Smooth muscle cell (in vitro differentiated cells): ENCODE data around the gene DIPK1C. TPM values are rescaled to one million over a fixed set of nuclear protein-coding genes. Genes with fewer than 3 reads are reported as not detected.
A peak's percentile ranks its signal among the peaks of the same experiment; 100 is the strongest.

Experiments
- DNase-seq: peaks from one replicate; lab custom pipeline; 2025; ENCODE audit not compliant: unreplicated experiment; lab: John Stamatoyannopoulos, UW
- H2AFZ ChIP-seq: fragments of 200-600 bp; sonication (generic); 2 replicates; pipeline ENCODE4 v1.6.0; 2016; ENCODE audit warnings: antibody characterized with exemption, low read depth, mild to moderate bottlenecking
- H3F3A ChIP-seq: fragments of 200-600 bp; sonication (generic); 2 replicates; pipeline ENCODE4 v1.6.0; 2017; ENCODE audit warnings: antibody characterized with exemption, low read depth
- H3K27ac ChIP-seq: fragments of 200-600 bp; sonication (generic); 2 replicates; pipeline ENCODE4 v1.5.1; 2016; ENCODE audit warnings: low read depth, mild to moderate bottlenecking
- H3K27me3 ChIP-seq: fragments of 200-600 bp; sonication (generic); 2 replicates; pipeline ENCODE4 v1.6.1; 2016; ENCODE audit warnings: low read depth, mild to moderate bottlenecking
- H3K36me3 ChIP-seq: fragments of 200-600 bp; sonication (generic); 2 replicates; pipeline ENCODE4 v1.5.1; 2016; ENCODE audit warnings: low read depth
- H3K4me1 ChIP-seq: fragments of 200-600 bp; sonication (generic); 2 replicates; pipeline ENCODE4 v1.5.1; 2016; ENCODE audit warnings: low read depth
- H3K4me2 ChIP-seq: fragments of 200-600 bp; sonication (generic); 2 replicates; pipeline ENCODE4 v1.6.0; 2016; ENCODE audit warnings: mild to moderate bottlenecking
- H3K4me3 ChIP-seq: fragments of 200-600 bp; sonication (generic); 2 replicates; pipeline ENCODE4 v1.5.1; 2016; ENCODE audit warnings: mild to moderate bottlenecking
- H3K79me2 ChIP-seq: fragments of 200-600 bp; sonication (generic); 2 replicates; pipeline ENCODE4 v1.6.0; 2016; ENCODE audit warnings: low read depth, mild to moderate bottlenecking
- H3K9ac ChIP-seq: fragments of 200-600 bp; sonication (generic); 2 replicates; pipeline ENCODE4 v1.6.0; 2016; ENCODE audit warnings: low read depth
- H3K9me3 ChIP-seq: fragments of 200-600 bp; sonication (generic); replicated peaks from 2 replicates; pipeline ENCODE4 v1.5.1; 2016; ENCODE audit warnings: low read depth
- H4K20me1 ChIP-seq: fragments of 200-600 bp; sonication (generic); 2 replicates; pipeline ENCODE4 v1.6.0; 2016; ENCODE audit warnings: low read depth
- CTCF ChIP-seq: fragments of 200-600 bp; sonication (generic); IDR thresholded peaks from 2 replicates; pipeline ENCODE4 v1.5.1; 2017; ENCODE audit warnings: borderline replicate concordance, mild to moderate bottlenecking, antibody characterized with exemption; ENCODE audit not compliant: insufficient read depth, poor library complexity, severe bottlenecking
- WGBS: methylation state at CpG from one replicate; pipeline ENCODE4 v1.1.7; 2016; ENCODE audit warnings: low lambda C conversion rate; 5-methylcytosine and 5-hydroxymethylcytosine counted together
- polyA plus RNA-seq: library from polyadenylated mRNA; unstranded; fragments of >200 nt; fragmentation: Nextera tagmentation; extraction: Ambion mirVana; gene quantifications from 2 replicates; pipeline ENCODE4 v1.2.1, GENCODE V29; 2016
- total RNA-seq: library from RNA; depleted of rRNA; stranded (reverse); fragments of >200 nt; gene quantifications from 2 replicates; pipeline ENCODE4 v1.2.3, GENCODE V29; 2014

The DIPK1C gene
- total and polyA plus RNA-seq, 2 experiments from 2014 or later = not detected

DNA sequence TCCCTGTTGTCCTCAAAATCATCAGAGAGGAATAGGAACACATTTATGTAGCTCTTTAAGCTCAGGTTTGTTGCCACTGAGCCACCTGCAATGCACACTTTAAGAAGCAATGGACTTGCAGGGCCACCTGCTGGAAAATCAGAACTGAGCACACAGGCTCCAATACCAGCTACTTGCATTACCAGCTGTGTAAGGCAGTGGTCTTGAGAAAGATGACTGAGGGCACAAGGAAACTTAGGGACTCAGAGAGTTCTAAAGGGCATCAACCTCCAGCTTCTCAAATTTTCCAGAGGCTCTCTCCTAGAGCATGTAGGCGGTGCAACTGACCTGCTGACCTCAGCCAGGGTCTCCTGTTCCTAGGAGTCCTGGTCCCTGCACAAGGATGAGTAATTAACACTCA, 36.6 kb upstream of the DIPK1C start:
- peaks cover 5% of the 10 kb centered on the region for H3F3A ChIP-seq
- no peaks in the 10 kb centered on the region for H3K36me3 ChIP-seq
- DNase-seq = no peak
- H3K9ac ChIP-seq = no peak overlapping the region
- H3K9me3 ChIP-seq = no peaks in the 10 kb centered on the region
- no peaks in the 10 kb centered on the region for H4K20me1 ChIP-seq
- no peaks in the 10 kb centered on the region for H3K27me3 ChIP-seq
- H3K4me3 ChIP-seq = no peak overlapping the region
- H3K4me1 ChIP-seq = no peaks in the 10 kb centered on the region
- H2AFZ ChIP-seq = no peak overlapping the region
- H3K79me2 ChIP-seq = peaks cover 12% of the 10 kb centered on the region
- H3K27ac ChIP-seq = no peak overlapping the region
- TF ChIP-seq CTCF = peak; percentile 48
- H3K4me2 ChIP-seq = no peak overlapping the region
- WGBS = 58% methylated on average over 1 of the region's 1 CpG

DNA sequence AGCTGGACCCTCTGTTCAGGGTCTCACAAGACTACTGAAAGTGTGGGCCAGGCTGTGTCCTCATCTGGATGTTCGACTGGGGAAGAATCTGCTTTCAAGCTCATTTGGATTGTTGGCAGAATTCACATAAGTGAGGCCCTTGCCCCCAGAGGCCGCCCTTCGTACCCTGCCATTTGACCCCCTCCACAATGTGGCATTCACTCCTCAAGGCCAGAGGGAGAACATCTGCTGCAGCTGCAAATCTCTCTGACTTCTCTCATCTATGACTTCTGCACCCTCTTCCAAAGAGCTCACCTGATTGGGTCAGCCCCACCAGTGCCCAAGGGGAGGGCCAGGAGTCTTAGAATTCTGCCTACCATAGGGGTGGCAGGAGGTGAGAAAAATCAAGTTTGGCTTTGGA, 35.2 kb upstream of the DIPK1C start:
- H3K9ac ChIP-seq = no peak overlapping the region
- WGBS = 88% methylated on average over 3 of the region's 3 CpGs
- H2AFZ ChIP-seq = no peak overlapping the region
- no peak for TF ChIP-seq CTCF
- H3K4me1 ChIP-seq = no peaks in the 10 kb centered on the region
- no peak for DNase-seq
- peaks cover 5% of the 10 kb centered on the region for H3F3A ChIP-seq
- no peaks in the 10 kb centered on the region for H3K9me3 ChIP-seq
- no peak overlapping the region for H3K27ac ChIP-seq
- H3K36me3 ChIP-seq = no peaks in the 10 kb centered on the region
- H3K4me3 ChIP-seq = no peak overlapping the region
- H3K27me3 ChIP-seq = no peaks in the 10 kb centered on the region
- H3K79me2 ChIP-seq = peaks cover 4% of the 10 kb centered on the region
- H3K4me2 ChIP-seq = no peak overlapping the region
- H4K20me1 ChIP-seq = no peaks in the 10 kb centered on the region

DNA sequence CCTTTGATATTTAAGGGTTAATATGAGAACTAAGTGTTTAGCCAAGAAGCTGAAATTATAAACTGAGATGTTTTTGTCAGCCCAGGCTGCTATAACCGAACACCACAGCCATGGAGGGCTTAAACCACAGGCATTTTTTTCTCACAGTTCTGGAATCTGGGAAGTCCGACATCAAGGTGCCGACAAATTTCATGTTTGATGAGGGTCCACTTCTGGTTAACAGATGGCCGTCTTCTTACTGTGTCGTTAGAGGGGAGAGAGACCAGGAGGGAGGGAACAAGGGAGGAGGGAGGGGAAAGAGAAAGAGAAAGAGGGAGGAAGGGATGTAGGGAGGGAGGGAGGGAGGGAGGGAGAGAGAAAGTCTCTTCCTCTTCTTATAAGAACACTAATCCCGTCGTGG, 32.6 kb upstream of the DIPK1C start:
- peak overlapping the region; percentile 75 for H2AFZ ChIP-seq
- H3K36me3 ChIP-seq = no peaks in the 10 kb centered on the region
- no peaks in the 10 kb centered on the region for H3K79me2 ChIP-seq
- no peak overlapping the region for H3K9ac ChIP-seq
- H3K4me1 ChIP-seq = no peaks in the 10 kb centered on the region
- H3K4me3 ChIP-seq = peak overlapping the region; percentile 37
- H3F3A ChIP-seq = peaks cover 11% of the 10 kb centered on the region
- H3K27ac ChIP-seq = no peak overlapping the region
- 4% methylated on average over 6 of the region's 7 CpGs for WGBS
- DNase-seq = no peak
- H3K9me3 ChIP-seq = no peaks in the 10 kb centered on the region
- H3K27me3 ChIP-seq = no peaks in the 10 kb centered on the region
- peak overlapping the region; percentile 69 for H3K4me2 ChIP-seq
- H4K20me1 ChIP-seq = no peaks in the 10 kb centered on the region
- TF ChIP-seq CTCF = no peak

DNA sequence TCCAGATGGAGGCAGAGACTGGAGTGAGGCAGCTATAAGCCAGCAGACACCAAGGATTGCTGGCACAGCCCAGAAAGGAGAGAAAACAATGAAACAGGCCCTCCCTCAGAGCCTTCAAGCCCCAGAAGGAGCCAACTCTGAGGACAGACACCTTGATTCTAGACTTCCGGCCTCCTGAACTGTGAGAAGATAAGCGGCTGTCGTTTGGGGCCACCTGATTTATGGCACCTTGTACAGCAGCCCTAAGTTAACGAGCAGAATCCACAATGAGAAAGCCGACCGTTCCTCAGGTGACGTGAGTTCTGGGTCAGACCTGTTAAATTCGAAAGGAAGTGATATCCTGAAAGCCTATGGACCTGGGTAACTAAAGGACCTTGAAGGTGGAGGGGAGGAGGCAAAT, 31.8 kb upstream of the DIPK1C start:
- no peaks in the 10 kb centered on the region for H3K9me3 ChIP-seq
- no peak for TF ChIP-seq CTCF
- no peaks in the 10 kb centered on the region for H3K36me3 ChIP-seq
- H3K4me1 ChIP-seq = no peaks in the 10 kb centered on the region
- DNase-seq = no peak
- H2AFZ ChIP-seq = no peak overlapping the region
- WGBS = 76% methylated on average over 8 of the region's 8 CpGs
- H3K4me3 ChIP-seq = no peak overlapping the region
- no peak overlapping the region for H3K9ac ChIP-seq
- H3K27me3 ChIP-seq = no peaks in the 10 kb centered on the region
- H4K20me1 ChIP-seq = no peaks in the 10 kb centered on the region
- H3F3A ChIP-seq = peaks cover 11% of the 10 kb centered on the region
- H3K4me2 ChIP-seq = no peak overlapping the region
- no peaks in the 10 kb centered on the region for H3K79me2 ChIP-seq
- no peak overlapping the region for H3K27ac ChIP-seq
